Right atrium auricular region (tissue), 2 donors: ENCODE data around the gene OSBPL6. TPM values are rescaled to one million over a fixed set of nuclear protein-coding genes. Genes with fewer than 3 reads are reported as not detected.

Experiments
- DNase-seq: peaks from one replicate; pipeline ENCODE4 v3.0.0-alpha.2; 2019; ENCODE audit warnings: low spot score
- H3K27ac ChIP-seq, 2 donors: fragments of 200-600 bp; sonication (generic); 1 replicate in 1 of 2; 2 replicates in 1 of 2; pipeline ENCODE4 v1.5.1; 2016 to 2019
- H3K27me3 ChIP-seq, 2 donors: fragments of 200-600 bp; sonication (generic); one replicate each; pipeline versions ENCODE4 v1.5.1 to v1.6.0; 2017 to 2019
- H3K36me3 ChIP-seq: fragments of 200-600 bp; sonication (generic); one replicate; pipeline ENCODE4 v1.5.1; 2016
- H3K4me1 ChIP-seq, 2 donors: fragments of 200-600 bp; sonication (generic); one replicate each; pipeline versions ENCODE4 v1.5.1 to v1.6.0; 2017 to 2019
- H3K4me3 ChIP-seq, 2 donors: fragments of 200-600 bp; sonication (generic); 1 replicate in 1 of 2; 2 replicates in 1 of 2; pipeline ENCODE4 v1.5.1; 2017 to 2019; ENCODE audit warnings: mild to moderate bottlenecking in 1 of 2, moderate library complexity in 1 of 2
- H3K9me3 ChIP-seq, 2 donors: fragments of 200-600 bp; sonication (generic); one replicate each; pipeline ENCODE4 v1.5.1; 2019
- CTCF ChIP-seq, 2 donors: fragments of 200-600 bp; sonication (generic); IDR thresholded peaks; one replicate each; pipeline ENCODE4 v1.5.1; 2019; ENCODE audit warnings: antibody characterized with exemption in 2 of 2
- total RNA-seq, 2 donors: library from RNA; depleted of rRNA; stranded (reverse); fragments of >200 nt; gene quantifications; one replicate each; pipeline ENCODE4 v1.1.0, GENCODE V29; 2016

OSBPL6 gene
- total RNA-seq, 2 donors from 2014 or later: 4.8 to 11.5 TPM

- no peak for TF ChIP-seq CTCF (IDR thresholded peaks at IDR 0.05)
- no peaks in the 10 kb centered on the region for H3K27me3 ChIP-seq
- H3K9me3 ChIP-seq: no peaks in the 10 kb centered on the region
Measured at GRCh38 chr2:178223806-178224205, 29.5 kb downstream of the OSBPL6 start.

GRCh38 chr2:178225006-178225805, 30.9 kb downstream of the OSBPL6 start:
- no peak for TF ChIP-seq CTCF (IDR thresholded peaks at IDR 0.05)
- DNase-seq: no peak
- Histone ChIP-seq H3K4me1 (no peaks in the 10 kb centered on the region), H3K36me3 (no peaks in the 10 kb centered on the region), H3K27me3 (no peaks in the 10 kb centered on the region), H3K4me3 (no peak overlapping the region), H3K9me3 (no peaks in the 10 kb centered on the region), H3K27ac (no peak overlapping the region)

More at GRCh38 chr2:178223806-178224205, 29.5 kb downstream of the OSBPL6 start:
- H3K4me3 ChIP-seq: no peak overlapping the region
- no peak for DNase-seq
- H3K4me1 ChIP-seq: no peaks in the 10 kb centered on the region
- H3K36me3 ChIP-seq: no peaks in the 10 kb centered on the region
- H3K27ac ChIP-seq: no peak overlapping the region

GRCh38 chr2:178227187-178227586, 32.9 kb downstream of the OSBPL6 start:
- Histone ChIP-seq H3K4me1 (no peaks in the 10 kb centered on the region), H3K4me3 (no peak overlapping the region), H3K36me3 (no peaks in the 10 kb centered on the region), H3K9me3 (no peaks in the 10 kb centered on the region), H3K27ac (no peak overlapping the region), H3K27me3 (no peaks in the 10 kb centered on the region)
- TF ChIP-seq CTCF (IDR thresholded peaks at IDR 0.05): no peak
- no peak for DNase-seq

GRCh38 chr2:178229927-178230326, 35.6 kb downstream of the OSBPL6 start:
- no peaks in the 10 kb centered on the region for H3K27me3 ChIP-seq
- no peaks in the 10 kb centered on the region for H3K36me3 ChIP-seq
- H3K4me1 ChIP-seq: no peaks in the 10 kb centered on the region
- H3K27ac ChIP-seq: no peak overlapping the region
- no peak for TF ChIP-seq CTCF (IDR thresholded peaks at IDR 0.05)
- no peaks in the 10 kb centered on the region for H3K9me3 ChIP-seq
- H3K4me3 ChIP-seq: no peak overlapping the region
- no peak for DNase-seq

- Histone ChIP-seq H3K27me3 (no peaks in the 10 kb centered on the region), H3K9me3 (no peaks in the 10 kb centered on the region), H3K36me3 (no peaks in the 10 kb centered on the region), H3K4me3 (no peak overlapping the region), H3K4me1 (no peaks in the 10 kb centered on the region), H3K27ac (no peak overlapping the region)
- no peak for TF ChIP-seq CTCF (IDR thresholded peaks at IDR 0.05)
- DNase-seq: no peak
Measured at GRCh38 chr2:178230396-178230795, 36.1 kb downstream of the OSBPL6 start.

- Histone ChIP-seq H3K27ac (no peak overlapping the region), H3K4me1 (peaks cover 0 to 6% of the 10 kb centered on the region in 2 donors), H3K4me3 (no peak overlapping the region), H3K27me3 (no peaks in the 10 kb centered on the region), H3K9me3 (no peaks in the 10 kb centered on the region), H3K36me3 (no peaks in the 10 kb centered on the region)
- TF ChIP-seq CTCF (IDR thresholded peaks at IDR 0.05): no peak
- DNase-seq: no peak
Measured at GRCh38 chr2:178233428-178233827, 39.1 kb downstream of the OSBPL6 start.
